Hematopoietic multipotent progenitor cell treated with erythropoietin and hydrocortisone succinate and interleukin-3 and kit ligand, for 6 days (in vitro differentiated cells): ENCODE data around the gene HABP4.

Experiments
- DNase-seq: peaks from one replicate; pipeline ENCODE4 v3.0.0-alpha.2; 2015

The HABP4 gene

GRCh38 chr9:96436456-96437126 is 13.4 kb upstream of the HABP4 start:
- no peak for DNase-seq

- no peak for DNase-seq
Observed at GRCh38 chr9:96437454-96437853, 12.5 kb upstream of the HABP4 start.

- no peak for DNase-seq
Observed at GRCh38 chr9:96440671-96441199, 9.2 kb upstream of the HABP4 start.

- peak; percentile 91 for DNase-seq
Observed at GRCh38 chr9:96441798-96442445, 8.0 kb upstream of the HABP4 start.

- peak; percentile 43 for DNase-seq
Observed at GRCh38 chr9:96442491-96442890, 7.5 kb upstream of the HABP4 start.

GRCh38 chr9:96447406-96447805 is 2.6 kb upstream of the HABP4 start:
- DNase-seq, result no peak

GRCh38 chr9:96448546-96449170 is 1.3 kb upstream of the HABP4 start:
- no peak for DNase-seq

GRCh38 chr9:96449523-96449844 is 485 bp upstream of the HABP4 start:
- no peak for DNase-seq

- DNase-seq, result peak; percentile 21
Observed at GRCh38 chr9:96450613-96451528, 902 bp downstream of the HABP4 start.

- DNase-seq, result peak; percentile 28
Observed at GRCh38 chr9:96453625-96454024, 3.7 kb downstream of the HABP4 start.

- DNase-seq, result peak; percentile 16
Observed at GRCh38 chr9:96457266-96457665, 7.3 kb downstream of the HABP4 start.

- DNase-seq, result no peak
Observed at GRCh38 chr9:96458226-96458625, 8.3 kb downstream of the HABP4 start.

GRCh38 chr9:96459268-96460007 is 9.5 kb downstream of the HABP4 start:
- DNase-seq, result no peak

GRCh38 chr9:96460470-96460869 is 10.5 kb downstream of the HABP4 start:
- no peak for DNase-seq

- DNase-seq, result no peak
Observed at GRCh38 chr9:96460882-96461281, 10.9 kb downstream of the HABP4 start.

GRCh38 chr9:96461336-96461735 is 11.4 kb downstream of the HABP4 start:
- DNase-seq, result no peak

GRCh38 chr9:96462541-96462940 is 12.6 kb downstream of the HABP4 start:
- DNase-seq, result no peak

- no peak for DNase-seq
Observed at GRCh38 chr9:96464426-96464825, 14.5 kb downstream of the HABP4 start.

GRCh38 chr9:96467784-96468183 is 17.8 kb downstream of the HABP4 start:
- DNase-seq, result no peak

- no peak for DNase-seq
Observed at GRCh38 chr9:96476013-96476412, 26.0 kb downstream of the HABP4 start.

- peak; percentile 53 for DNase-seq
Observed at GRCh38 chr9:96476591-96476990, 26.6 kb downstream of the HABP4 start.

GRCh38 chr9:96478829-96479371 is 28.9 kb downstream of the HABP4 start:
- no peak for DNase-seq
